Heart right ventricle (tissue), 16 donors: ENCODE measurements around the gene RPP30. TPM values are rescaled to one million over a fixed set of nuclear protein-coding genes. Genes with fewer than 3 reads are reported as not detected.
"Not testable (repeated sequence)": the region's sequence is repeated elsewhere in the genome, so short reads cannot be mapped to it uniquely, and the experiment has no call there.

Experiments used
- ATAC-seq, 8 donors: fragments of 200-7000 bp; cut with Tn5 transposase; one replicate each; pipeline ENCODE4 v1.9.1; 2020; ENCODE audit warnings: mild to moderate bottlenecking in 8 of 8, moderate library complexity in 8 of 8, moderate number of reproducible peaks in 1 of 8
- DNase-seq, 2 donors: peaks; one replicate each; pipeline ENCODE4 v3.0.0-alpha.2; 2020
- H3K27ac ChIP-seq, 10 donors: fragments of 200-600 bp; sonication (generic) in 2 of 10; one replicate each; pipeline versions ENCODE4 v1.5.0 to v1.8.0; 2020 to 2022; ENCODE audit warnings: mild to moderate bottlenecking in 3 of 10
- H3K27me3 ChIP-seq, 7 donors: fragments of 200-600 bp; one replicate each; pipeline ENCODE4 v1.8.0; 2021 to 2022; ENCODE audit warnings: mild to moderate bottlenecking in 2 of 7
- H3K36me3 ChIP-seq, 9 donors: fragments of 200-600 bp; sonication (generic) in 1 of 9; one replicate each; pipeline versions ENCODE4 v1.5.0 to v1.8.0; 2020 to 2022; ENCODE audit warnings: mild to moderate bottlenecking in 2 of 9
- H3K4me1 ChIP-seq, 9 donors: fragments of 200-600 bp; sonication (generic) in 1 of 9; one replicate each; pipeline versions ENCODE4 v1.5.0 to v1.8.0; 2020 to 2022; ENCODE audit warnings: mild to moderate bottlenecking in 4 of 9
- H3K4me3 ChIP-seq, 10 donors: fragments of 200-600 bp; sonication (generic) in 2 of 10; one replicate each; pipeline versions ENCODE4 v1.5.0 to v1.8.0; 2020 to 2022; ENCODE audit warnings: mild to moderate bottlenecking in 7 of 10, moderate library complexity in 2 of 10
- H3K9me3 ChIP-seq, 11 donors: fragments of 200-600 bp in 10 of 11; sonication (generic) in 2 of 11; one replicate each; pipeline versions ENCODE4 v1.5.0 to v1.8.0; 2013 to 2022; ENCODE audit warnings: mild to moderate bottlenecking in 2 of 11, control low read depth in 1 of 11, moderate library complexity in 1 of 11
- WGBS, 2 donors: extraction: QIAGEN DNeasy Blood & Tissue Kit; methylation state at CpG; one replicate each; pipeline ENCODE4 v1.1.7; 2013; ENCODE audit warnings: inconsistent platforms in 1 of 2; 5-methylcytosine and 5-hydroxymethylcytosine counted together
- intact Hi-C, 10 donors: fragments of 100-400 bp; cut with DNase I; formaldehyde crosslinking; loops; one replicate each; pipeline versions ENCODE4 v1.11.1 to v1.14.2; 2022
- polyA plus RNA-seq, 2 donors: library from polyadenylated mRNA; stranded (reverse); fragments of 200-250 nt; gene quantifications; one replicate each; pipeline ENCODE4 v1.2.3, GENCODE V29; 2013
- total RNA-seq, 10 donors: library from RNA; stranded (reverse); fragmentation: NEBNext Ultra II Directional in 3 of 10; extraction: Animal tissue kit (Norgen Biotek cat#: 25700) in 3 of 10; gene quantifications; one replicate each; pipeline versions ENCODE4 v1.2.1 to v1.2.4, GENCODE V29; 2021 to 2023
- TF ChIP-seq, protein P1 (sequence below), 9 donors: fragments of 200-600 bp; sonication (generic) in 2 of 9; IDR thresholded peaks; one replicate each; pipeline versions ENCODE4 v1.5.0 to v1.8.0; 2021 to 2022; ENCODE audit warnings: antibody characterized with exemption in 9 of 9, mild to moderate bottlenecking in 5 of 9, moderate library complexity in 1 of 9
- donor health status: Arrhythmogenic right ventricular cardiomyopathy.
- donor health status: ischemic (EF 13 %, LVEDD 7.1; RV severe dilation, severe dysfunction).
- donor health status: healthy with polysubstance abuse.
- donor health status: DM: no; HTN: yes; CAD: no.
- donor health status: DM: no; HTN: no; CAD: no.
- donor health status: ischemic (EF 25% LVEDD 6.9; RV normal size, moderate dysfunction).
- donor health status: ischemic (EF 25% LVEDD 5.7; RV mildly dilated, moderate dysfunction).
- donor health status: healthy.
- donor health status: DM: yes; HTN: yes; CAD: no.
- donor health status: Ischemic cardiomyopathy.
- donor health status: ischemic (EF 35%, LVEDD 5.7; RV mildly dilated, moderate dysfunction).
- donor health status: nonischemic (EF 11% LVEDD 7.7; RV severe dilation, severe dysfunction).
- donor health status: DM: yes; HTN: yes; CAD: no.
- donor health status: PGD.
- donor health status: ischemic (EF 29% LVEDD 5.4; RV normal size, mild dysfunction).
- donor health status: nonischemic (EF 23%, LVEDD 6.1; RV moderate dilation, normal function).

Gene RPP30
- total and polyA plus RNA-seq, 12 donors = 27.9 to 41.8 (median 33.7) TPM

DNA sequence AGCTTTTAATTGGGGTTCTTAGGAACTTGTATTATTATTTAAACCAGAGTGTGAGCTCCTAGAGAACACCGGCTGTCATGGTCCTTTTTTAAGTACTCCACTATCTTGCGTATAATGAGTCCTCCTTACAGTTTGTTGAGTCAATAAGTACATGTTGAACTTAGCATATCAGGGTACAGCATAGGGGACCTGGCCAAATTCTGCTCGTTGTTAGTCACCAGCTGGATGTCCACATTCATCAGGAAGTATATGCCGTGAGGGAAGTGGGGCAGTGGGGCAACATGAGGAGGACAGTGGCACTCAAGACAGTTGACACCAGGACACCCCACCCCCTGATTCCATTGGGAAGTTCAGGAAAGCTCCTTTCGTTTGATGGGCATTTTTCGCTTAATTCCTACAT lies 16.6 kb downstream of the RPP30 start:
- Histone ChIP-seq H3K9me3 (no peaks in the 10 kb centered on the region), H3K27ac (no peak overlapping the region), H3K4me1 (peaks cover 0 to 11% (median 0%) of the 10 kb centered on the region in 9 donors), H3K4me3 (no peak overlapping the region), H3K27me3 (no peaks in the 10 kb centered on the region), H3K36me3 (peaks cover 0 to 99% (median 32%) of the 10 kb centered on the region in 9 donors)
- TF ChIP-seq, protein P1, sequence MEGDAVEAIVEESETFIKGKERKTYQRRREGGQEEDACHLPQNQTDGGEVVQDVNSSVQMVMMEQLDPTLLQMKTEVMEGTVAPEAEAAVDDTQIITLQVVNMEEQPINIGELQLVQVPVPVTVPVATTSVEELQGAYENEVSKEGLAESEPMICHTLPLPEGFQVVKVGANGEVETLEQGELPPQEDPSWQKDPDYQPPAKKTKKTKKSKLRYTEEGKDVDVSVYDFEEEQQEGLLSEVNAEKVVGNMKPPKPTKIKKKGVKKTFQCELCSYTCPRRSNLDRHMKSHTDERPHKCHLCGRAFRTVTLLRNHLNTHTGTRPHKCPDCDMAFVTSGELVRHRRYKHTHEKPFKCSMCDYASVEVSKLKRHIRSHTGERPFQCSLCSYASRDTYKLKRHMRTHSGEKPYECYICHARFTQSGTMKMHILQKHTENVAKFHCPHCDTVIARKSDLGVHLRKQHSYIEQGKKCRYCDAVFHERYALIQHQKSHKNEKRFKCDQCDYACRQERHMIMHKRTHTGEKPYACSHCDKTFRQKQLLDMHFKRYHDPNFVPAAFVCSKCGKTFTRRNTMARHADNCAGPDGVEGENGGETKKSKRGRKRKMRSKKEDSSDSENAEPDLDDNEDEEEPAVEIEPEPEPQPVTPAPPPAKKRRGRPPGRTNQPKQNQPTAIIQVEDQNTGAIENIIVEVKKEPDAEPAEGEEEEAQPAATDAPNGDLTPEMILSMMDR (IDR thresholded peaks at IDR 0.05) = no peak
- peak in 1 of 8 donors; percentile 24 for ATAC-seq
- 87 to 88% methylated on average over 6 of the region's 6 CpGs for WGBS, 2 donors
- no peak for DNase-seq
- intact Hi-C loops = no loop called here

DNA sequence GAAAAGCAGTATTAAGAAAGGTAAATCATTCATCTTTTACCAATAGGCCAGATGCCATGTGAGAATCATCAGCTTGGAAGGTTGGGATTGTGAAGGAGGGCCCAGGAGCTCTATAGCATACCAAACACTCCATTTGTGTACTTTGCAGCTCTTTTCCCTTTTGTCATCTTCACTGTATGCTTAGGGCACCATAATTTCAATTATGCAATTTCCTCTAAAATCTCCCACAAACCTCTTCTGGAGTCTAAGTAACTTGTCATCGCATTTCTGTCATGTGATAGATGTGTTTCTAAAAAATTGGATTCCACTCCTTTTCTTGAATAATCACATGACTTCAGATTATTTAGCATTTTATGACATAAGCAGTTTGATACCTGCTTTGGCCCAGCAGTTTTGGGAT lies 17.9 kb downstream of the RPP30 start:
- WGBS, 2 donors = 92 to 98% methylated on average over 1 of the region's 1 CpG
- ATAC-seq = no peak
- Histone ChIP-seq H3K4me3 (no peak overlapping the region), H3K27ac (no peak overlapping the region), H3K4me1 (peaks cover 0 to 8% (median 0%) of the 10 kb centered on the region in 9 donors), H3K27me3 (no peaks in the 10 kb centered on the region), H3K36me3 (peaks cover 0 to 100% (median 33%) of the 10 kb centered on the region in 9 donors), H3K9me3 (no peaks in the 10 kb centered on the region)
- DNase-seq = no peak
- TF ChIP-seq, protein P1 (IDR thresholded peaks at IDR 0.05) = no peak
- intact Hi-C loops = no loop called here

DNA sequence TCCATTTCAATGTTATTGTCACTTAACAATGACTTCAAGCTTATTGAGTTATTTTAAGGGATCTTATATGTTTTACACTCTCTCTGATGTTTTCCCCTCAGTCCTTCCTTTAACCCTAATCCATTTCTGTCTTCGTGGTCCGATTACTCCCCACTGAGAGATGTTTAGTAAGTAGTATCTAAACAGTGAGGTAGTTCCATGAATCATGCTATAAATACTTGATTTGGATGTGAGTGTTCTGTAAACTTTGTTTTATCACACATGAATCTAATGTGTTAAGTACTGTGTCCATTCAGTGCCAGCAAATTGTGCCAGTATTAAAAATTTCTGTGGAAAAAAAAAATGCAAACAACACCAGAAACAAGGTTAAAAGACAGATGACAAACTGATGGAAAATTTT lies 18.6 kb downstream of the RPP30 start:
- WGBS, 2 donors = 94 to 97% methylated on average over 2 of the region's 2 CpGs
- TF ChIP-seq, protein P1 (IDR thresholded peaks at IDR 0.05) = no peak
- Histone ChIP-seq H3K36me3 (peaks cover 0 to 100% (median 39%) of the 10 kb centered on the region in 9 donors), H3K9me3 (no peaks in the 10 kb centered on the region), H3K27ac (no peak overlapping the region), H3K4me3 (no peak overlapping the region), H3K27me3 (no peaks in the 10 kb centered on the region), H3K4me1 (peaks cover 0 to 1% (median 0%) of the 10 kb centered on the region in 9 donors)
- no peak for ATAC-seq
- DNase-seq = no peak
- intact Hi-C loops = no loop called here

DNA sequence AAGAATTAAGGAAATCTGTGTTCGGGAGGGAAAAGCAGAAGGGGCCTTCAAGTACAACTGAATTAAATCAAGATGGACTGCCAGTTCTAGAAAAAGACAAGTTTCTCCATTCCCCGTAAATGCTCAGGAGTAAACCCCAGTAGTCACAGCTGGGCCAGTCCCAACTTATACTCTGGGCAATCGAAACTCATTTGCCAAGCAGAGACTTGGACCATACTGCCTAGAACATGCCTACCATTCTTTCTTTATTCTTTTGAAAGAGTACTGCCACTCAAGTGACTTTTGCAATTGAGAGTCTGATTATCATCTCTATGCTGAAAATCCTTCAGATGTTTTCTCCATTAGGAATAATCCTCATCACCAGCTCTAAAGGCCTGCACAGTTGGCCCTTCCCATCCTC lies 21.4 kb downstream of the RPP30 start:
- DNase-seq (no peak), ATAC-seq (no peak)
- TF ChIP-seq, protein P1 (IDR thresholded peaks at IDR 0.05) = no peak
- H3K9me3 ChIP-seq = no peaks in the 10 kb centered on the region
- intact Hi-C loops = no loop called here
- WGBS, 2 donors = 89 to 90% methylated on average over 3 of the region's 3 CpGs
- no peaks in the 10 kb centered on the region for H3K27me3 ChIP-seq
- peaks cover 0 to 100% (median 31%) of the 10 kb centered on the region in 9 donors for H3K36me3 ChIP-seq
- H3K4me1 ChIP-seq = no peaks in the 10 kb centered on the region
- H3K4me3 ChIP-seq = no peak overlapping the region
- H3K27ac ChIP-seq = no peak overlapping the region

DNA sequence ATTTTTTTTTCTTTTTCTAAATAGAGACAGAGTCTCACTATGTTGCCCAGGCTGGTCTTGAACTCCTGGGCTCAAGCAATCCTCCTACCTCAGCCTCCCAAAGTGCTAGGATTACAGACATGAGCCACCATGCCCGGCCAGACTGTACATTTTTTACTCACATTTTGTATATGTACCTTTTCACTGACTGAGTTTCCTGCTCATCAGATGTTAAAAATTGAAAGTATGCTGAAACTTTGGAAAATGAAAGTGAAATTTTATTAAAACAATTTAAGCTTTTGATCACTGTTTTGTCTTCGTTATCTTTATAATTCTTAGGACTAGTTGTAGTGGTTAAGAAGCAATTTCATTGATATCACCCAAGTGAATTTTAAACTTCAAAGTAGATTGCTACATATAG lies 25.1 kb downstream of the RPP30 start:
- H3K4me1 ChIP-seq, DNase-seq, ATAC-seq, H3K9me3 ChIP-seq, intact Hi-C loops, H3K27ac ChIP-seq, H3K27me3 ChIP-seq, H3K4me3 ChIP-seq: not testable (repeated sequence)
- peaks cover 0 to 99% (median 42%) of the 10 kb centered on the region in 9 donors for H3K36me3 ChIP-seq
- WGBS, 2 donors = 91 to 96% methylated on average over 2 of the region's 2 CpGs
